ENCODE results near the gene GALNT9. TPM values are rescaled to one million over a fixed set of nuclear protein-coding genes. Genes with fewer than 3 reads are reported as not detected.

The GALNT9 gene
- total and polyA plus RNA-seq, 7 donors: 0.28 to 5.0 (median 2.8) TPM; not detected in 2

DNA sequence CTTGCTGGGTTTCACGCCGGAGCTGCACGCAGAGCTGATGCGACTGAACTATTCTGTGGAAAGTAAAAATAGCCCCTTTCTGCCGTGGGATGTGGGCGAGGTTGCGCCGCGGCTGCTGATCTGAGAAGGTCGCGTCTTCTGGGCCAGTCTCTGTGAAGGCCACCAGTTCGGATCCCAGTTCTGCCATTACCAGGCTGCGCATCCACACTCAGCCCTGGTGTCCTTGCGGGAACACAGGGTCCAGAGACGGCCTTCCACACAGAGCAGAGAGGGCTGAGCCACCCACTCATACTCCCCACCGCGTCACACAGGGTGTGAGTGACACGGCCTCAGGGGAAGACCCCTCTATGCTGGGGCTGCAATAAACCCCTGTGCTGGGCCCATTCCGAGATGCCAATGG, 13.9 kb downstream of the GALNT9 start:
- no peaks in the 10 kb centered on the region for H3K4me1 ChIP-seq
- TF ChIP-seq POLR2AphosphoS5 (IDR thresholded peaks at IDR 0.05) (no peak), POLR2A (IDR thresholded peaks at IDR 0.05) (no peak), EP300 (IDR thresholded peaks at IDR 0.05) (no peak)
- TF ChIP-seq, protein P1, sequence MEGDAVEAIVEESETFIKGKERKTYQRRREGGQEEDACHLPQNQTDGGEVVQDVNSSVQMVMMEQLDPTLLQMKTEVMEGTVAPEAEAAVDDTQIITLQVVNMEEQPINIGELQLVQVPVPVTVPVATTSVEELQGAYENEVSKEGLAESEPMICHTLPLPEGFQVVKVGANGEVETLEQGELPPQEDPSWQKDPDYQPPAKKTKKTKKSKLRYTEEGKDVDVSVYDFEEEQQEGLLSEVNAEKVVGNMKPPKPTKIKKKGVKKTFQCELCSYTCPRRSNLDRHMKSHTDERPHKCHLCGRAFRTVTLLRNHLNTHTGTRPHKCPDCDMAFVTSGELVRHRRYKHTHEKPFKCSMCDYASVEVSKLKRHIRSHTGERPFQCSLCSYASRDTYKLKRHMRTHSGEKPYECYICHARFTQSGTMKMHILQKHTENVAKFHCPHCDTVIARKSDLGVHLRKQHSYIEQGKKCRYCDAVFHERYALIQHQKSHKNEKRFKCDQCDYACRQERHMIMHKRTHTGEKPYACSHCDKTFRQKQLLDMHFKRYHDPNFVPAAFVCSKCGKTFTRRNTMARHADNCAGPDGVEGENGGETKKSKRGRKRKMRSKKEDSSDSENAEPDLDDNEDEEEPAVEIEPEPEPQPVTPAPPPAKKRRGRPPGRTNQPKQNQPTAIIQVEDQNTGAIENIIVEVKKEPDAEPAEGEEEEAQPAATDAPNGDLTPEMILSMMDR (IDR thresholded peaks at IDR 0.05): no peak
- H3K27ac ChIP-seq: no peak overlapping the region
- 90 to 91% methylated on average over 19 of the region's 19 CpGs for WGBS, 2 donors
- no peaks in the 10 kb centered on the region for H3K36me3 ChIP-seq
- H3K4me3 ChIP-seq: no peak overlapping the region
- peak; percentile 57 for DNase-seq
- peaks cover 0 to 32% (median 6%) of the 10 kb centered on the region in 3 donors for H3K27me3 ChIP-seq
- intact Hi-C loops (cut with DNase I): no loop called here
- peaks cover 0 to 10% (median 7%) of the 10 kb centered on the region in 4 donors for H3K9me3 ChIP-seq

- Histone ChIP-seq H3K9me3 (peaks cover 0 to 10% (median 7%) of the 10 kb centered on the region in 4 donors), H3K27ac (no peak overlapping the region), H3K4me1 (no peaks in the 10 kb centered on the region), H3K27me3 (peaks cover 0 to 32% (median 6%) of the 10 kb centered on the region in 3 donors), H3K36me3 (no peaks in the 10 kb centered on the region), H3K4me3 (no peak overlapping the region)
- intact Hi-C loops (cut with DNase I): no loop called here
- 88 to 91% methylated on average over 26 of the region's 26 CpGs for WGBS, 2 donors
- DNase-seq: peak; percentile 56
- no peak for TF ChIP-seq EP300 (IDR thresholded peaks at IDR 0.05)
- TF ChIP-seq, protein P1 (IDR thresholded peaks at IDR 0.05): no peak
- no peak for TF ChIP-seq POLR2A (IDR thresholded peaks at IDR 0.05)
- no peak for TF ChIP-seq POLR2AphosphoS5 (IDR thresholded peaks at IDR 0.05)
These were observed 14.7 kb downstream of the GALNT9 start for GRCh38 chr12:132314516-132315233.

DNA sequence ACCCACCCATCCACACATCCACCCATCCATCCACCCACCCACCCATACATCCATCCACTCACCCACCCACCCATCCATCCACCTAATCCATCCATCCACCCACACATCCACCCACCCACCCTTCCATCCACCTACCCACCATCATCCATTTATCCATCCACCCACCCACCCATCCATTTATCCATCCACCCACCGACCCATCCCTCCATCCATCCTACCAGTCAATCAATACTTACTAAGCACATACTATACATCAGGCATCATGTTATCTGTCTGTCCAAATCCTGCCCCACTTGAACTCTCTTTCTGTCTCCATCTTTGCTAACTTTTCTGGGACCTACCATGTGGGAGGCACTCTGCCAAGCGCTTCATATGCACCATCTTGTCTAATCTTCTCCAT, 15.4 kb downstream of the GALNT9 start:
- TF ChIP-seq, protein P1 (IDR thresholded peaks at IDR 0.05): no peak
- no peak for TF ChIP-seq EP300 (IDR thresholded peaks at IDR 0.05)
- no peak for TF ChIP-seq POLR2AphosphoS5 (IDR thresholded peaks at IDR 0.05)
- TF ChIP-seq POLR2A (IDR thresholded peaks at IDR 0.05): no peak
- Histone ChIP-seq H3K9me3 (peaks cover 0 to 10% (median 7%) of the 10 kb centered on the region in 4 donors), H3K27ac (no peak overlapping the region), H3K4me3 (no peak overlapping the region), H3K36me3 (no peaks in the 10 kb centered on the region), H3K27me3 (peaks cover 0 to 32% (median 6%) of the 10 kb centered on the region in 3 donors), H3K4me1 (no peaks in the 10 kb centered on the region)
- intact Hi-C loops (cut with DNase I): no loop called here
- peak; percentile 14 for DNase-seq
- 95 to 96% methylated on average over 2 of the region's 2 CpGs for WGBS, 2 donors

DNA sequence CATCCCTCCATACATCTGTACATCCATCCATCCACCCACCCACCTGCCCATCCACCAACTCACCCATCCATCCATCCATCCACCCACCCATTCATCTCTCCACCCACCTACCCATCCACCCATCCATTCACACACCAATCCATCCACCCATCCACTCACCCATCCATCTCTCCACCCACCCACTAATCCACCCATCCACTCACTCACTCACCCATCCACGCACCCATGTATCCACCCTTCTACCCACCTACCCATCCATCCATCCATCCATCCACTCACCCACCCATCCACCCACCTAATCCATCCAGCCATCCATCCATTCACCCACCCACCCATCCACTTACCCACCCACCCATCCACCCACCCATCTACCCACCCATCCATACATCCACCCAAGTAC, 16.2 kb downstream of the GALNT9 start:
- Histone ChIP-seq H3K27me3 (peaks cover 0 to 27% (median 6%) of the 10 kb centered on the region in 3 donors), H3K4me3 (no peak overlapping the region), H3K36me3 (no peaks in the 10 kb centered on the region), H3K4me1 (no peaks in the 10 kb centered on the region), H3K27ac (no peak overlapping the region), H3K9me3 (peaks cover 0 to 10% (median 7%) of the 10 kb centered on the region in 4 donors)
- no peak for TF ChIP-seq POLR2AphosphoS5 (IDR thresholded peaks at IDR 0.05)
- TF ChIP-seq, protein P1 (IDR thresholded peaks at IDR 0.05): no peak
- TF ChIP-seq EP300 (IDR thresholded peaks at IDR 0.05): no peak
- no peak for TF ChIP-seq POLR2A (IDR thresholded peaks at IDR 0.05)
- WGBS, 2 donors: 94 to 95% methylated on average over 1 of the region's 1 CpG
- intact Hi-C loops (cut with DNase I): no loop called here
- no peak for DNase-seq

All from sigmoid colon (tissue), 7 donors.